OCI-LY1 (cell line): Measurements from ENCODE around the gene BDNF.

Experiments
- CTCF ChIP-seq: fragments of 200-600 bp; sonication (generic), shearing (Covaris generic); IDR thresholded peaks from 2 replicates; pipeline ENCODE4 v1.5.1; 2017; ENCODE audit warnings: mild to moderate bottlenecking, antibody characterized with exemption, low read length, moderate library complexity, mixed read lengths
- EZH2 ChIP-seq: fragments of 200-600 bp; sonication (generic), shearing (Covaris generic); IDR thresholded peaks from 2 replicates; pipeline ENCODE4 v1.8.0; 2017; ENCODE audit warnings: borderline replicate concordance, mixed run types, mild to moderate bottlenecking, antibody characterized with exemption, low read length, moderate library complexity, mixed read lengths

- TF ChIP-seq CTCF (no peak), EZH2 (no peak)
These were observed 27.3 kb downstream of the BDNF start for GRCh38 chr11:27672836-27673464.
